ENCODE measurements around the gene FNDC3B. TPM values are rescaled to one million over a fixed set of nuclear protein-coding genes. Genes with fewer than 3 reads are reported as not detected.

FNDC3B gene
- total RNA-seq, 1 donor from 2014 or later: 9.3 TPM

GRCh38 chr3:172359231-172359630 is 319.9 kb downstream of the FNDC3B start:
- H3K27ac Mint-ChIP-seq: no peak overlapping the region
- intact Hi-C loops (cut with micrococcal nuclease): no loop called here
- DNase-seq (no peak), ATAC-seq (ENCODE audit: low read depth) (no peak)
- no peak overlapping the region for H3K4me3 Mint-ChIP-seq
- H3K4me1 Mint-ChIP-seq: no peaks in the 10 kb centered on the region
- no peaks in the 10 kb centered on the region for H3K27me3 Mint-ChIP-seq
- H3K9me3 Mint-ChIP-seq: no peaks in the 10 kb centered on the region
- CTCF ChIA-PET: no interaction called here
- no peak for TF ChIP-seq CTCF (IDR thresholded peaks at IDR 0.05)
- POLR2A ChIA-PET: no interaction called here
- H3K36me3 Mint-ChIP-seq (ENCODE audit: low read depth): peaks cover 16% of the 10 kb centered on the region

- peaks cover 16% of the 10 kb centered on the region for H3K36me3 Mint-ChIP-seq (ENCODE audit: low read depth)
- no peak overlapping the region for H3K4me3 Mint-ChIP-seq
- no peak overlapping the region for H3K27ac Mint-ChIP-seq
- no peak for DNase-seq
- TF ChIP-seq CTCF (IDR thresholded peaks at IDR 0.05): no peak
- H3K4me1 Mint-ChIP-seq: no peaks in the 10 kb centered on the region
- H3K9me3 Mint-ChIP-seq: no peaks in the 10 kb centered on the region
- no peak for ATAC-seq (ENCODE audit: low read depth)
- CTCF ChIA-PET: no interaction called here
- intact Hi-C loops (cut with micrococcal nuclease): no loop called here
- no peaks in the 10 kb centered on the region for H3K27me3 Mint-ChIP-seq
- POLR2A ChIA-PET: no interaction called here
These were observed 320.6 kb downstream of the FNDC3B start for GRCh38 chr3:172359996-172360395.

GRCh38 chr3:172362583-172362982 is 323.2 kb downstream of the FNDC3B start:
- Mint-ChIP-seq H3K27me3 (no peaks in the 10 kb centered on the region), H3K36me3 (ENCODE audit: low read depth) (peaks cover 16% of the 10 kb centered on the region), H3K4me3 (no peak overlapping the region), H3K27ac (no peak overlapping the region), H3K4me1 (no peaks in the 10 kb centered on the region), H3K9me3 (no peaks in the 10 kb centered on the region)
- ChIA-PET CTCF (no interaction called here), POLR2A (no interaction called here)
- intact Hi-C loops (cut with micrococcal nuclease): no loop called here
- DNase-seq (no peak), ATAC-seq (ENCODE audit: low read depth) (no peak)
- TF ChIP-seq CTCF (IDR thresholded peaks at IDR 0.05): no peak

DNA sequence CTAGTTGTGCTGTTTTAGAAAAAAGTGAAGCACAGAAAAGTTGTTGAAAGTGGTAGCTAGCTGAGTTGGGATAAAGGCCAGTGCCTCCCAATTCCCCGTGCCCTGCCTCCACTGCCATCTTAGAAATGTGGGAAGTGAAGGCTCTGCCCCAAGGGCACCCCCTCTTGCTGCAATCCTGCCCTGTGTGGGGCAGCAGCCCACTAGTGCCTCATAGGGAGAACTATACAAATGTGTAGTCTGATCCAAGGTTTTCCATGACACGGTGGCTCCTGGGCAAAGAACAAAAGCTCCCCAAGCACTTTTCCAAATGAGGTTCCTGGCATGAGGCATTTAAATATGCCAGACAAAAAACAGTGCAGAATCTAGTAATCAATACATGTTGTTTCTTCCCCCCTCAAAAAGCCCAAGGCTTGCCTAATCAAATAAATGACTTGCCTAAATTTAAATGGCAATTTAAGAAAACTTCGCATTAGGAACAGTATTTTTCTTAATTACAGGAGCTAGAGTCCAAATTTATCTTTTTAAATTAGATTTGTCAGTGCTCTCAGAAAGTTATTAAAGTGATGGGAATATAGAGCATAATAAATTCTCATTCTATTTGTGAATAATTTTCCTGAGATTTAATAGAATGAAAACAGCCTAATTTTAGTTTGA is 325.1 kb downstream of the FNDC3B start:
- Mint-ChIP-seq H3K27me3 (no peaks in the 10 kb centered on the region), H3K27ac (no peak overlapping the region), H3K9me3 (no peaks in the 10 kb centered on the region), H3K4me1 (no peaks in the 10 kb centered on the region), H3K4me3 (no peak overlapping the region), H3K36me3 (ENCODE audit: low read depth) (peaks cover 16% of the 10 kb centered on the region)
- no peak for DNase-seq
- ChIA-PET CTCF (no interaction called here), POLR2A (no interaction called here)
- intact Hi-C loops (cut with micrococcal nuclease): no loop called here
- no peak for TF ChIP-seq CTCF (IDR thresholded peaks at IDR 0.05)
- ATAC-seq (ENCODE audit: low read depth): no peak

- H3K36me3 Mint-ChIP-seq (ENCODE audit: low read depth): peaks cover 16% of the 10 kb centered on the region
- TF ChIP-seq CTCF (IDR thresholded peaks at IDR 0.05): no peak
- H3K4me1 Mint-ChIP-seq: no peaks in the 10 kb centered on the region
- no peak overlapping the region for H3K4me3 Mint-ChIP-seq
- no peaks in the 10 kb centered on the region for H3K27me3 Mint-ChIP-seq
- POLR2A ChIA-PET: no interaction called here
- H3K27ac Mint-ChIP-seq: no peak overlapping the region
- CTCF ChIA-PET: no interaction called here
- DNase-seq (no peak), ATAC-seq (ENCODE audit: low read depth) (no peak)
- no peaks in the 10 kb centered on the region for H3K9me3 Mint-ChIP-seq
- intact Hi-C loops (cut with micrococcal nuclease): no loop called here
These were observed 325.7 kb downstream of the FNDC3B start for GRCh38 chr3:172365028-172365567.
